Measurements from ENCODE around the gene PAX7. TPM values are rescaled to one million over a fixed set of nuclear protein-coding genes. Genes with fewer than 3 reads are reported as not detected.

Gene PAX7
- total and polyA plus RNA-seq, 9 of the 15 experiments (the other 6 are each of a cell fraction or from before 2014, with no cell fraction given): not detected

DNA sequence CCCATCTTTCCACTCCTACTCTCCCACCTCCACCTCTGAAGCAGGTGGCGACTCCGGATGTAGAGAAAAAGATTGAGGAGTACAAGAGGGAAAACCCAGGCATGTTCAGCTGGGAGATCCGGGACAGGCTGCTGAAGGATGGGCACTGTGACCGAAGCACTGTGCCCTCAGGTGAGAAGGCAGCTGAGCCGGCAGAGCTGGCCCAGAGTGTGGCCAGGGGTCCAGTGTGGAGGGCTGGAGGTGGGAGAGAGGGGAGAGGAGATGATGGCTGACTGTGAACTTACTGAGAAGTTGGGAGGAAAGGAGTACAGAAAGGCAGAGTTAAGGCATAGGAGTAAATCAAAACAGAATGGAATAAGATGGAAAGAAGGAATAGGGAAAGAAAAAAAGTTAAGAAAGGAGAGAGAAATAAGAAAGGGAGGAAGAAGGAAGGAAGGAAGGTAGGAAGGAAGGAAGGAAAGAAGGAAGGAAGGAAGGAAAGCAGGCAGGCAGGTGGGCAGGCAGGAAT is 4.5 kb downstream of the PAX7 start:
- intact Hi-C loops (cut with micrococcal nuclease): no loop called here
- no peak for DNase-seq (ENCODE audit: extremely low read depth in 1 of 4, low spot score in 3 of 4)
- no peak overlapping the region for H2AFZ ChIP-seq (ENCODE audit: low read depth, low read length)
- no peak for ATAC-seq
- in situ Hi-C loops (cut with MboI): no loop called here
- no peak overlapping the region for H3K9ac ChIP-seq (ENCODE audit: insufficient read depth in 1 of 2, low read depth in 2 of 2, low read length in 2 of 2)
- H3K9me1 ChIP-seq (ENCODE audit: control insufficient read depth, insufficient read depth, low read length): no peaks in the 10 kb centered on the region
- peaks cover 26% of the 10 kb centered on the region for H4K20me1 ChIP-seq (replicated peaks; ENCODE audit: control insufficient read depth, insufficient read depth, low read length)
- WGBS (ENCODE audit: insufficient coverage, low coverage, missing lambda C conversion rate): 0% methylated on average over 5 of the region's 5 CpGs
- no peak for FAIRE-seq
- no peaks in the 10 kb centered on the region for H3K79me2 ChIP-seq (ENCODE audit: control insufficient read depth, insufficient read depth, low read length)
- peaks cover 79 to 82% of the 10 kb centered on the region in 2 experiments for H3K27me3 ChIP-seq (ENCODE audit: control insufficient read depth in 2 of 2, insufficient read depth in 2 of 2, low read length in 2 of 2)
- peaks cover 0 to 4% of the 10 kb centered on the region in 2 experiments; a peak in 1 of 5 replicates for H3K4me1 ChIP-seq (replicated peaks in 1 of 2; ENCODE audit: control insufficient read depth in 2 of 2, insufficient read depth in 2 of 2, low read length in 2 of 2)
- H3K36me3 ChIP-seq (ENCODE audit: control insufficient read depth, insufficient read depth, low read length): no peaks in the 10 kb centered on the region
- POLR2A ChIA-PET: no interaction called here
- no peak overlapping the region for H3K27ac ChIP-seq (ENCODE audit: extremely low read depth, low read depth, low read length)
- no TSS peak for BruUV-seq (replicated peaks)
- CTCF ChIA-PET (ENCODE audit: low intra/inter-chr PET ratio): no interaction called here
- no peak overlapping the region for H3K4me2 ChIP-seq (ENCODE audit: insufficient read depth, low read length)
- TF ChIP-seq, protein P1, sequence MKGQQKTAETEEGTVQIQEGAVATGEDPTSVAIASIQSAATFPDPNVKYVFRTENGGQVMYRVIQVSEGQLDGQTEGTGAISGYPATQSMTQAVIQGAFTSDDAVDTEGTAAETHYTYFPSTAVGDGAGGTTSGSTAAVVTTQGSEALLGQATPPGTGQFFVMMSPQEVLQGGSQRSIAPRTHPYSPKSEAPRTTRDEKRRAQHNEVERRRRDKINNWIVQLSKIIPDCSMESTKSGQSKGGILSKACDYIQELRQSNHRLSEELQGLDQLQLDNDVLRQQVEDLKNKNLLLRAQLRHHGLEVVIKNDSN (CRISPR knock-in tag; IDR thresholded peaks at IDR 0.05): no peak
- 0 out of 2 replicates have a peak, but pooled peaks have one; percentile 23 for TF ChIP-seq OTX1 (CRISPR knock-in tag; IDR thresholded peaks at IDR 0.05)
- no peak overlapping the region for H3K4me3 ChIP-seq
- H3K9me3 ChIP-seq (replicated peaks; ENCODE audit: control insufficient read depth, insufficient read depth, low read depth, low read length): no peaks in the 10 kb centered on the region

DNA sequence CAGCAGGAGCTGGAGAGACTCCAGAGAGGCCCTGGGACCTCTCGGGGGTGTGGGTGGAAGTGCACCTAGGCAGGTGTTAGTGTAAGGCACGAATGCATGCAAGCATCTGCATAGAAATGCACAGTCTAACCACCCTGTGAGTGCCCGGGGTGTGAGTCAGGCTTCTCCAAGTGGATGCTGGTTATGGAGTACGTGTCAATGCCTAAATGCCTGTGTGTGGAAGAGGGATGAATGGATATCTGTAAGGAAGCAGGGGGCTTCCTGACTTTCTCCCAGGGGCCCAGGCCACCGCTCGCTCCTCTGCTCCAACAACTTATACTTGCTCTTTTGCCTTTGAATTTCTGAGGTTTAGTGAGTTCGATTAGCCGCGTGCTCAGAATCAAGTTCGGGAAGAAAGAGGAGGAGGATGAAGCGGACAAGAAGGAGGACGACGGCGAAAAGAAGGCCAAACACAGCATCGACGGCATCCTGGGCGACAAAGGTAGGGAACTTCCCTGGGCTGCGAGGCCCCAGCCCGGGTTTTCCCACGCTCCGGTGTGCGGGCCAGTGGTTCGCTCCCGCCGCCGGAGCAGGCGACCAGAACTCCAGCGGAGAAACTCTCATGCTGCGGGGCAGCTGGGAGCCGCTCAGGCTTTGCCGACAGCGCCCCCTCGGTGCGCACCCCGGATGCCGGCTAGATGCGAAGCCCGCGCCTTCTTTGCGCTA is 5.4 kb downstream of the PAX7 start:
- CTCF ChIA-PET (ENCODE audit: low intra/inter-chr PET ratio): interaction anchor here (0.6 kb wide), 1 partner anchor 1962 kb away, joined by 4 read pairs; no protein-coding TSS in a partner anchor
- Histone ChIP-seq H3K27ac (ENCODE audit: extremely low read depth, low read depth, low read length) (no peak overlapping the region), H3K4me1 (replicated peaks in 1 of 2; ENCODE audit: control insufficient read depth in 2 of 2, insufficient read depth in 2 of 2, low read length in 2 of 2) (peaks cover 0 to 4% of the 10 kb centered on the region in 2 experiments; a peak in 1 of 5 replicates), H3K27me3 (ENCODE audit: control insufficient read depth in 2 of 2, insufficient read depth in 2 of 2, low read length in 2 of 2) (peaks cover 80 to 81% of the 10 kb centered on the region in 2 experiments), H2AFZ (ENCODE audit: low read depth, low read length) (no peak overlapping the region), H3K9me3 (replicated peaks; ENCODE audit: control insufficient read depth, insufficient read depth, low read depth, low read length) (no peaks in the 10 kb centered on the region), H3K4me2 (ENCODE audit: insufficient read depth, low read length) (no peak overlapping the region), H3K4me3 (no peak overlapping the region), H3K79me2 (ENCODE audit: control insufficient read depth, insufficient read depth, low read length) (no peaks in the 10 kb centered on the region), H4K20me1 (replicated peaks; ENCODE audit: control insufficient read depth, insufficient read depth, low read length) (peaks cover 24% of the 10 kb centered on the region), H3K9me1 (ENCODE audit: control insufficient read depth, insufficient read depth, low read length) (no peaks in the 10 kb centered on the region), H3K9ac (ENCODE audit: insufficient read depth in 1 of 2, low read depth in 2 of 2, low read length in 2 of 2) (no peak overlapping the region), H3K36me3 (ENCODE audit: control insufficient read depth, insufficient read depth, low read length) (no peaks in the 10 kb centered on the region)
- peak; percentile 26; the same call in 2 of the 3 replicates for ATAC-seq
- POLR2A ChIA-PET: no interaction called here
- no peak for FAIRE-seq
- 14% methylated on average over 37 of the region's 40 CpGs for WGBS (ENCODE audit: insufficient coverage, low coverage, missing lambda C conversion rate)
- DNase-seq (ENCODE audit: extremely low read depth in 1 of 4, low spot score in 3 of 4): no peak
- BruUV-seq (replicated peaks): no TSS peak
- intact Hi-C loops (cut with micrococcal nuclease): no loop called here
- in situ Hi-C loops (cut with MboI): no loop called here
- TF ChIP-seq HNRNPUL1 (IDR thresholded peaks at IDR 0.05; ENCODE audit: low read length) (no peak), MYNN (IDR thresholded peaks at IDR 0.05) (no peak), MYNN (CRISPR knock-in tag; IDR thresholded peaks at IDR 0.05) (no peak), MED1 (CRISPR knock-in tag; IDR thresholded peaks at IDR 0.05; ENCODE audit: borderline replicate concordance) (no peak), YBX1 (IDR thresholded peaks at IDR 0.05) (no peak)
- TF ChIP-seq, protein P2, sequence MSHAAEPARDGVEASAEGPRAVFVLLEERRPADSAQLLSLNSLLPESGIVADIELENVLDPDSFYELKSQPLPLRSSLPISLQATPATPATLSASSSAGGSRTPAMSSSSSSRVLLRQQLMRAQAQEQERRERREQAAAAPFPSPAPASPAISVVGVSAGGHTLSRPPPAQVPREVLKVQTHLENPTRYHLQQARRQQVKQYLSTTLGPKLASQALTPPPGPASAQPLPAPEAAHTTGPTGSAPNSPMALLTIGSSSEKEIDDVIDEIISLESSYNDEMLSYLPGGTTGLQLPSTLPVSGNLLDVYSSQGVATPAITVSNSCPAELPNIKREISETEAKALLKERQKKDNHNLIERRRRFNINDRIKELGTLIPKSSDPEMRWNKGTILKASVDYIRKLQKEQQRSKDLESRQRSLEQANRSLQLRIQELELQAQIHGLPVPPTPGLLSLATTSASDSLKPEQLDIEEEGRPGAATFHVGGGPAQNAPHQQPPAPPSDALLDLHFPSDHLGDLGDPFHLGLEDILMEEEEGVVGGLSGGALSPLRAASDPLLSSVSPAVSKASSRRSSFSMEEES (CRISPR knock-in tag; IDR thresholded peaks at IDR 0.05): no peak
- TF ChIP-seq, protein P3, sequence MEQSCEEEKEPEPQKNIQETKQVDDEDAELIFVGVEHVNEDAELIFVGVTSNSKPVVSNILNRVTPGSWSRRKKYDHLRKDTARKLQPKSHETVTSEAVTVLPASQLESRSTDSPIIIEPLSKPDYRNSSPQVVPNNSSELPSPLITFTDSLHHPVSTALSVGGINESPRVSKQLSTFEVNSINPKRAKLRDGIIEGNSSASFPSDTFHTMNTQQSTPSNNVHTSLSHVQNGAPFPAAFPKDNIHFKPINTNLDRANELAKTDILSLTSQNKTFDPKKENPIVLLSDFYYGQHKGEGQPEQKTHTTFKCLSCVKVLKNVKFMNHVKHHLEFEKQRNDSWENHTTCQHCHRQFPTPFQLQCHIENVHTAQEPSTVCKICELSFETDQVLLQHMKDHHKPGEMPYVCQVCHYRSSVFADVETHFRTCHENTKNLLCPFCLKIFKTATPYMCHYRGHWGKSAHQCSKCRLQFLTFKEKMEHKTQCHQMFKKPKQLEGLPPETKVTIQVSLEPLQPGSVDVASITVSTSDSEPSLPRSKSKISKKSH (CRISPR knock-in tag; IDR thresholded peaks at IDR 0.05): no peak
- TF ChIP-seq, protein P4, sequence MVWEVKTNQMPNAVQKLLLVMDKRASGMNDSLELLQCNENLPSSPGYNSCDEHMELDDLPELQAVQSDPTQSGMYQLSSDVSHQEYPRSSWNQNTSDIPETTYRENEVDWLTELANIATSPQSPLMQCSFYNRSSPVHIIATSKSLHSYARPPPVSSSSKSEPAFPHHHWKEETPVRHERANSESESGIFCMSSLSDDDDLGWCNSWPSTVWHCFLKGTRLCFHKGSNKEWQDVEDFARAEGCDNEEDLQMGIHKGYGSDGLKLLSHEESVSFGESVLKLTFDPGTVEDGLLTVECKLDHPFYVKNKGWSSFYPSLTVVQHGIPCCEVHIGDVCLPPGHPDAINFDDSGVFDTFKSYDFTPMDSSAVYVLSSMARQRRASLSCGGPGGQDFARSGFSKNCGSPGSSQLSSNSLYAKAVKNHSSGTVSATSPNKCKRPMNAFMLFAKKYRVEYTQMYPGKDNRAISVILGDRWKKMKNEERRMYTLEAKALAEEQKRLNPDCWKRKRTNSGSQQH (CRISPR knock-in tag; IDR thresholded peaks at IDR 0.05): no peak
